GM21825 (cell line): ENCODE measurements around the gene FILIP1L.
A peak's percentile ranks its signal among the peaks of the same experiment; 100 is the strongest.
"Not testable (repeated sequence)": the region's sequence is repeated elsewhere in the genome, so short reads cannot be mapped to it uniquely, and the experiment has no call there.

ENCODE experiments used
- ATAC-seq: cut with Tn5 transposase; IDR thresholded peaks from one replicate; pipeline ENCODE4 v1.9.1; 2021; ENCODE audit warnings: mild to moderate bottlenecking, moderate library complexity; ENCODE audit not compliant: unreplicated experiment

FILIP1L gene

GRCh38 chr3:100075851-100076730 is 38.2 kb downstream of the FILIP1L start:
- ATAC-seq: no peak

- no peak for ATAC-seq
These were observed 39.1 kb downstream of the FILIP1L start for GRCh38 chr3:100075196-100075595.

GRCh38 chr3:100073714-100074307 is 40.5 kb downstream of the FILIP1L start:
- ATAC-seq: peak; percentile 40

GRCh38 chr3:100073049-100073713 is 41.1 kb downstream of the FILIP1L start:
- no peak for ATAC-seq

GRCh38 chr3:100072326-100073048 is 41.8 kb downstream of the FILIP1L start:
- peak; percentile 48 for ATAC-seq

- ATAC-seq: no peak
These were observed 44.8 kb downstream of the FILIP1L start for GRCh38 chr3:100069472-100069871.

- ATAC-seq: peak; percentile 60
These were observed 45.5 kb downstream of the FILIP1L start for GRCh38 chr3:100068826-100069225.

GRCh38 chr3:100067589-100067988 is 46.7 kb downstream of the FILIP1L start:
- no peak for ATAC-seq

- ATAC-seq: no peak
These were observed 50.3 kb downstream of the FILIP1L start for GRCh38 chr3:100063929-100064461.

GRCh38 chr3:100062665-100063064 is 51.6 kb downstream of the FILIP1L start:
- ATAC-seq: no peak

GRCh38 chr3:100060685-100061484 is 53.4 kb downstream of the FILIP1L start:
- ATAC-seq: peak; percentile 68

GRCh38 chr3:100059472-100059871 is 54.8 kb downstream of the FILIP1L start:
- ATAC-seq: no peak

- ATAC-seq: no peak
These were observed 56.4 kb downstream of the FILIP1L start for GRCh38 chr3:100057716-100058575.

GRCh38 chr3:100053951-100054620 is 60.2 kb downstream of the FILIP1L start:
- ATAC-seq: no peak

- ATAC-seq: not testable (repeated sequence)
These were observed 62.8 kb downstream of the FILIP1L start for GRCh38 chr3:100051513-100051912.

- no peak for ATAC-seq
These were observed 66.1 kb downstream of the FILIP1L start for GRCh38 chr3:100048248-100048647.

- ATAC-seq: peak; percentile 76
These were observed 66.7 kb downstream of the FILIP1L start for GRCh38 chr3:100047455-100048141.

- no peak for ATAC-seq
These were observed 67.3 kb downstream of the FILIP1L start for GRCh38 chr3:100046986-100047385.
